HG02943 (cell line): ENCODE data around the gene DAB1.
"Not testable (repeated sequence)": the region's sequence is repeated elsewhere in the genome, so short reads cannot be mapped to it uniquely, and the experiment has no call there.

Source experiments
- ATAC-seq: cut with Tn5 transposase; IDR thresholded peaks from one replicate; pipeline ENCODE4 v1.9.1; 2021; ENCODE audit warnings: mild to moderate bottlenecking, low read depth, moderate library complexity; ENCODE audit not compliant: unreplicated experiment

DAB1 gene

DNA sequence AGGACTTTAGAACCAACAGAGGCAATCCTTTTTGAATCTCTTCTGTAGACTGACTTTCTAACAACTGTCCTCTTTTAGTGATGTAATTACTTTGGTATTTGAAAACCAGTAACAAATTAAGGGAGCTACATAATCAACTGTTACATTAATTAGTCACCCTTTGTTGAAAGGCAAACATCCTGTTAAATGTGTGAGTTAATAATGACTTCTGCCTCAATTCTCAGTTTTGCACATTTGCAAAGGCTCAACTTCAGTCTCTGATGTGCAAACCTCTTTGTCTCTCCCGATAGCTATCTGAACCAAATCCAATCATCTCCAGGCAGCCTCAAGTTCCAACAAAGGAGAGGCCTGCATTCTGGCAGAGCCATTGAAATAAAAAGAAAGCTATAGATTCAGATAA lies 322.7 kb downstream of the DAB1 start:
- no peak for ATAC-seq

- no peak for ATAC-seq
Observed at GRCh38 chr1:57094749-57095148, 329.1 kb downstream of the DAB1 start.

DNA sequence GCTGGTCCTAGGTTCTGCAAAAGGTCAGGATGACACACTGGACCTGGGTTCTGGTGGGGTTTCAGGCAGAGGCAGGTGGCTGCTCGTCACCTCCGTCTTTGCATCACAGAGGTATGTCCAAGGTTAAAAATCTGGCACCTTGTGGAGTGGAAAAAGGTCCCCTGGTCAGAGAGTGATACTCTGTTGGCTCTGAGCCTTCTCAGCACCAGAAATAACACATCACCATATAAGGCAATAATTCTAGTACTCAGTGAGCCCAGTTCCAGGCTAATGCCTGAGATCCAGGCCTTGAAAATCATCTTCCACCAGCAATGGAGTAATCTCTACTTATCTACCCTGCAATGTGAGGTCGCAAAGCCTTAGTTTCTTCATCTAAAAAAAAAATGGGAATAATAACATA lies 330.7 kb downstream of the DAB1 start:
- no peak for ATAC-seq

GRCh38 chr1:57091642-57092041 lies 332.2 kb downstream of the DAB1 start:
- no peak for ATAC-seq

- ATAC-seq: no peak
Observed at GRCh38 chr1:57089855-57090254, 334.0 kb downstream of the DAB1 start.

DNA sequence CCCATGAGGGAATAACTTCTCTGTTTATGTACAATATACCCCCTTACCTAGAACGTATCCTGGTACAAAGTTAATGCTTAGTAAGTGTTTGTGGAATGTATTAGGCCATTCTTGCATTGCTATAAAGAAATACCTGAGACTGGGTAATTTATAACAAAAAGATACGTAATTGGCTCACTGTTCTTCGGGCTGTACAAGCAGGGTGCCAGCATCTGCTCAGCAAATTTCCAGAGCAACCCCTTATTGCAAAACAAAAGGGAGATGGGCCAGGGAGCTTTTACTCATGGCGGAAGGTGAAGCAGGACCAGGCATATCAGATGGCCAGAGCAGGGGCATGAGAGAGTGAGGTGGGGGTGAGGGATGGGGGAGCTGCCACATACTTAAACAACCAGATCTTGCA lies 334.6 kb downstream of the DAB1 start:
- no peak for ATAC-seq

DNA sequence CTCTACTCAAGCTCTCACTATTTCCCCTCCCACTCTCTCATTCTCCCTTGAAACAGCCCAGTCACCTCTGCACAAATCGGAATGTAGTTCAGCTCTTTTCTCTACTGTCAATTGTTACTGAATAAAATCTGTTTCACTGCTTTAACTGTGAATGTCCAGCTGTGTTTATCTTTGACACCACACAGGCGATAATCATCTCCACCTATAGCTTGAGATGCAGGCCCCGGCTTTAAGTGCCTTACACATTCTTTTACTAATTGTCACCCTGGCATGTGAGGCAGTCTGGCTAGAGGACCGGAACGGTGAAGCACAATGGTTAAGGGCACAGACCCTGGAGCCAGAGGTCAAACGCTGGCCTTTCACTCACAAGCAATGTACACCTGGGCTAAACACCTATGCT lies 335.2 kb downstream of the DAB1 start:
- no peak for ATAC-seq

- not testable (repeated sequence) for ATAC-seq
Observed at GRCh38 chr1:57087660-57088059, 336.2 kb downstream of the DAB1 start.

DNA sequence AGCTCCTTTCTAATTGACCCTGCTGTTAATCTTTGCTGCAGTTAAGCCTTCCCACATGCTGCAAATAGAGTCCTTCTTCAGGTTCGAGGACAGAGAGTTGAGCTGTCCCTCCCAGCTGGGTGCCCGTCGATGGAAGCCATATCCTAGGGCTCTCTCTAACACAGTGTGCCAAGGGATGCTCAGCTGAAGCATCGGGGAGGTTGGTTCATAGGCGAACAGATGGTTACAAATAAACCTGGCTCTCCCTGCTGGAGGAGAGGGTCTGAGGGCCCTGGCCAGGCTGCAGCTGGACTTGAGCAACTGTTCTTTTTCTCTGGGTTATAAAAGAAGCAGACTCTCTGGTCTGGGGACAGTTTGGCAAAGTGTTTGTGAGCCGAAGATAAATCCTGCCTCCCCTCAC lies 337.7 kb downstream of the DAB1 start:
- no peak for ATAC-seq

- no peak for ATAC-seq
Observed at GRCh38 chr1:57084701-57085100, 339.2 kb downstream of the DAB1 start.

DNA sequence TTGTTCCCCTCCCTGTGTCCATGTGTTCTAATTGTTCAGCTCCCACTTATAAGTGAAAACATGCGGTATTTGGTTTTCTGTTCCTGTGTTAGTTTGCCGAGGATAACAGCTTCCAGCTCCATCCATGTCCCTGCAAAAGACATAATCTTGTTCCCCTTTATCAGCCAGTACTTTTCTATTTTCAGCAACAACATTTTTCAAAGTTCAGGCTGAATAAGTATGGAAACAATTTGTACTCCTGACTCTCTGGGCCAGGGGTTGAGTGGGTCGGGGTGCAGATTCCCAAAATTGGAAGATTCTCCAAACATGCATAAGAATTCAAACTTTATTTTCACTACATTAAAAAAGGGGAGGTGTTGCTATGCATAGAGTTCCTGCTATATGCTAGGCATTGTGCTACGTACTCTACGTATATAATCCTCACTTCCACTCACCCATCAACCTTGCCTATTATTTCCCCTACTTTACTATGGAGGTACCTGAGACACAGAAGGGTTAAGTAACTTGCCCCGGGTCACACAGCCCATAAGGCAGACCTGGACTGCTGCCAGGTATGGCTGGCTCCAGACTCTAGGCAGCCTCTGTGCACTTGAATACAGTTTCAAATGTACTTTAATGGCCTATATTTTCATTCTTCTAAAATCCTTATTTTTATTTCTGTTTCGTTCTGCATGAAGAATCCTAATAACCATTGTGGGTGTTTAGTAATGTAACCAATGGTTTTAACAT lies 341.0 kb downstream of the DAB1 start:
- no peak for ATAC-seq

DNA sequence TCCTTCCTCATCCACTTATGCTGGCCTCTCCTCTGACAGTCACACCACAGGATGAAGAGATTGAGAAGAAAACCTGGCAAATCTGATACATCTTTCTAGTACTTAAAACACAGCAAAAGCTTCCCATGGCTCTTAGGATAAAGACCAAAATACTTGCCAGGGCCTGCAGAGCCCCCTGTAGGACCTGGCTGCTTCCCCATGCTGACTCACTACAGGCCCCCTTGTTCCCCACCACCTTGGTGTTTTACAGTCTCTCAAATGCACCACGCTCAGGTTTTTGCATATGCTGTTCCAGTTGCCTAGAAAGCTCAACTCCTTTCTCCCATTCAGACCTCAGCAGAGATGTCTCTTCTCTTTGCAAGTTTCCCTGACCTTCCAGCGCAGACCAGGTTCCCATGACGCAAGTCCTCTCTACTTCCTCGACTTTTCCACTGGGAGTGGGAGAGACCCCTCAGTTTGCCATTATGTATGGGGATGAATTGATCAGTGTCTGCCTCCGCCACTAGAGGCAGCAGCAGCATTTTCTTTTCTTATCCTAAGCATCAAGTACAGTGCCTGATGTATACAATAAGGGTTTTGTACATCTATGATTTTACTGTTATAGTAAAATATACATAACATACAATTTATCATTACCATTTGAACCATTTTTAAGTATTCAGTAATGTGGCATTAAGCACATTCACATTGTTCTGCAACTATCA lies 344.3 kb downstream of the DAB1 start:
- ATAC-seq: no peak

GRCh38 chr1:57072401-57073110 lies 351.3 kb downstream of the DAB1 start:
- ATAC-seq: no peak

- no peak for ATAC-seq
Observed at GRCh38 chr1:57067863-57068262, 356.0 kb downstream of the DAB1 start.

GRCh38 chr1:57066980-57067610 lies 356.8 kb downstream of the DAB1 start:
- ATAC-seq: no peak

DNA sequence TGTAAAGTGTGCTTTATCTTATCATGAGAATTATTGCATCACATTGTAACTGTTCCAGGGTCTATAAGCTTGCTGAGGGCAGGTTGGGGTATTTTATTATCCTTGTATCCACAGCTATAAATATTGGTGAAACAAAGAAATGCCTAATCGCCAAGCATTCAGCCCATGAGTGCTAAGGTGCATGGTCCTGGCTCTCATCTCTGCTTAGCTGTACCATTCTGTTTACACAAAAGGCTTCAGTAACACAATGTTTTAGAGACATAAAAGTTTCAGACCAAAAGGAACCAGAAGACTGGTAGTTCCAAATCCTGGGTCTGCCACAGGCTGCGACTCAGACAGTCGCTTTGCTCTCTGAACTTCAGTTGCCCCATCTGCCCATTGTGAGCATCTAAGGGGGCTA lies 358.4 kb downstream of the DAB1 start:
- no peak for ATAC-seq

- no peak for ATAC-seq
Observed at GRCh38 chr1:57064379-57065140, 359.3 kb downstream of the DAB1 start.

DNA sequence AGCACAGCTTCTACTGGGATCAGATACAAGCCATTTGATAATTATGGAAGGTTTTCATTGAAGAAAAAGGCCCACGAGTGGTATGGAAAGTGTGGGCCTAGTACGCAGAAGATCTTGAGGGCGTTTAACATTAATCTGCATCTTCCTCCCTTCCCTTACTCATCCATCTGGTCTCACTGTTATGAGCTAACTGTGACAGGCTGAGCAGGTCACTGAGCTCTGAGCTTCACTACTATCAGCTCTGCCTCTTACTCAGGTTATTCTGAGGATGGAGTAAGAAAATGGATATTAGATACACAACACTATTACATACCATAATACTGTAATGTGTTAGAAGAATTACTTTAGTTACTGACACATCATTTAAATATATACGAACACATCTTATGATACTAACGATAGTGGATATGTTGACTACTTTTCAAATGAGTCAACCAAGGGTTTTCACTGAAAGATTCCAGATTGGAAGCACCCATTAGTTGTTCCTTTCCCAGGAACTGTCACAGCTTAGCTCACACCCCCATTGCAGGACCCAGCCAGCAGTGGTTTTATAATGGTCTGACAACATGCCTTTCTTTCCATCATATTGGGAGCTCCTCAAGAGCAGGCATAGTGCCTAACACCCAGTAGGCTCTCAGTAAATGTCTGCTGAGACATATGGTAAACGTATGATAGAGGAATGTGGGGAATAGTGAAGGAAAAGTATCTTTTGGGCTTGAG lies 360.3 kb downstream of the DAB1 start:
- ATAC-seq: no peak

- no peak for ATAC-seq
Observed at GRCh38 chr1:57061369-57061768, 362.5 kb downstream of the DAB1 start.

DNA sequence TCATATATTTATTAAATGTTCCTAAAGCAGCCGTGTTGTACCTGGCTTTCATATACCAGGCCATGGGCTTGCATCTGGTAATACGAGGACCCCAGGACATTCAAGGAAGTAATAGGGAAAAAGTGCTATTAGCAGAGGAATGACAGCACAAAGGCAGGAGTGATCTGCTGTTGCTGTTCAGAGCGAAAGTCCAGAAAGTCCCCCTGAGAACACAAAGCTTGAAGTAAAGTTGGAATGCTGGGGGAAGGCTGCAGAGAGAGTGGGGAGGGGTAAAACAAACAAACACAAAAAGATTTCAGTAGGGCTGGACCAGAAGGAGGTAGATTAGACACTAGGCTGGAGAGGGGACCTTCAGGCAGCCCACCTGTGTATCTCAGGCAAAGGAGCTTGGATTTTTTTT lies 363.4 kb downstream of the DAB1 start:
- no peak for ATAC-seq
